NCI-H128 (cell line): ENCODE measurements around the gene LHFPL3.
"Not testable (repeated sequence)": the region's sequence is repeated elsewhere in the genome, so short reads cannot be mapped to it uniquely, and the experiment has no call there.

Experiments used
- DNase-seq: peaks from one replicate; lab custom pipeline; 2025; ENCODE audit not compliant: unreplicated experiment; lab: John Stamatoyannopoulos, UW

The LHFPL3 gene

DNA sequence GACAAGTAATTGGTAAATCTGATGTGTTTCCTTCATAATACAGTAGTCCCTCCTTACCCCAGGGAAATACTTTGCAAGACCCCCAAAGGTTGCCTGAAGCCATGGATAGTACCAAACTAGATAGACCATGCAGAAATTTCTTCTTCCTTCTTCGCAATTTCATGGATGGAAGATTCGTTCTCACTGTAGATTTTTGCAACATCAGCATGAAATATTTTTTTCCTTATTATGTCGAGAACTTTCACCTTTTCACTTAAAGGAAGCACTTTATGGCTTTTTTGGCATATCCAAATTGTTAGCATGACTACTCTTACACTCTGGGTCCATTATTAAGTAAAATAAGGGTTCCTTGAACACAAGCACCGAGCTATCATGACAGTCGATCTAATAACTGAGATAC lies 333.2 kb downstream of the LHFPL3 start:
- no peak for DNase-seq

DNA sequence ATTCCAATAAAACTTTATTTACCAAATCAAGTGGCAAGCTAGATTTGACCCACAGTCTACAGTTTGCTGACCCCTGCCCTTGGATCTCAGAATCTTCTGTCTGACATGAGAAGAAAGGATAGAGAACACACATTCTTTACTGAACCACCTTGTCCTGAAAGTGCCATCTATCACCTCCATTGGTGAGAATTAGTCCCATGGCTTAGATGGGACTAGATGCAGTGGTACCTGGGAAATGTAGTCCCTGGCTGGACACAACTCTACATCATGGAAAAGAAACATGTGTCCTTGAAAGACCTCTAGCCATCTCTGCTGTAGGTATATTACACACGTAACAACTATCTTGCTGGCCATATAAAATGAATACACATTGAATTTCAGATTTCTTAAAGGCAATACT lies 336.2 kb downstream of the LHFPL3 start:
- no peak for DNase-seq

GRCh38 chr7:104677587-104677986 lies 349.2 kb downstream of the LHFPL3 start:
- no peak for DNase-seq

DNA sequence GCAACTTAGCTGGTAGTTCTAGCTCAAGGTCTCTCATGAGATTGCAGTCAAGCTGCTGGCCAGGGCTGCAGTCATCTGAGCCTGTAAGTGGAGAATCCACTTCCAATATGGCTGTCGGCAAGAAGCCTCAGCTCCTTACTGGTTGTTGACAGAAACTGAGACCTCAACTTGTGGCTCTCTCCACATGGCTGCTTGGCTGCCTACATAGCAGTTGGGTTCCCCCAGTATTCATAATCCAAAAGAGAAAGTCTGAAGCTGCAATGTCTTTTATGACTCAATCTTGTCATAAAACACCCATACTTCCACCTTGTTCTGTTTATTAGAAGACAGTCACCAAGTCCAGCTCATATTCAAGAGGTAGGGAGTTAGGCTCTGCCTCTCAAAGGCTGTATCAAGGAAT lies 350.7 kb downstream of the LHFPL3 start:
- no peak for DNase-seq

- DNase-seq: no peak
Measured at GRCh38 chr7:104686286-104686685, 357.9 kb downstream of the LHFPL3 start.

- DNase-seq: no peak
Measured at GRCh38 chr7:104694710-104695109, 366.3 kb downstream of the LHFPL3 start.

- no peak for DNase-seq
Measured at GRCh38 chr7:104695563-104695962, 367.2 kb downstream of the LHFPL3 start.

- DNase-seq: no peak
Measured at GRCh38 chr7:104700336-104700735, 371.9 kb downstream of the LHFPL3 start.

GRCh38 chr7:104721027-104721426 lies 392.6 kb downstream of the LHFPL3 start:
- DNase-seq: not testable (repeated sequence)

DNA sequence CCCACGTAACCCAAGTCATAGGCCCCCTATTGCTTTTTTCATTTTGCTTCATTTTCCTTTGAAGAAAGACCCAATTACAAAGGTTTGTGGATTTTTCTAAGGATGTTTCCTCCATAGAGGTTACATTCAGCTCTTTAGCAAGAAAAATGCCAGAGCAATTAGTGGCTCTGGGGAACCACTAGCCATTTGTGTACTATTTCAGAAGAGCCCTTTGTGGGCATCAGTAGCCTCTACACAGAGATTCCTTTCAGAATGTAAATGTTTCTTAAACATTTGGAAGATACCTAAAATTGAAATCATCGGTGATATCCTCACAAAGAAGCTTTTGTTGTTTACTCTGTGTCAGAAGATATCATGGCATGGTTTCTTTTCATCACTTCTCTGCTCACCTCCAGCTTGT lies 394.6 kb downstream of the LHFPL3 start:
- DNase-seq: no peak

DNA sequence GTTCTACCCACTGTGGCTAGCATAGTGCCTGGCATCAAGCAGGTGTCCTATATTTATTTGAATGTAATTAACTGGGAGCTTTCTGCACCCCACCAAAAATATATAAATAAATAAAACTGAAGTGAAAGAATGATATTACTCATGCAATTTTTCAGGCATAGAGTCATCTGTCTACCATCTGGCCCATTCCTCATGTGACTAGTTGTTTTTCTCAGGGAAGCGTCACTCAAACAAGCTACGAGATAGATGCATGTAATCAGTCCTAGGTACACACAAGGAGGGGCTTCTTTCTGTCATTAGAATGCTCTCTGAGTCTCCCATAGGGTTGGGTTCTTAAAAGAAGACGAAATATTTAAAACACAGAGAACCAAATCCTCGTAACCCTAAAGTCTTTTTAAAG lies 430.1 kb downstream of the LHFPL3 start:
- DNase-seq: no peak

DNA sequence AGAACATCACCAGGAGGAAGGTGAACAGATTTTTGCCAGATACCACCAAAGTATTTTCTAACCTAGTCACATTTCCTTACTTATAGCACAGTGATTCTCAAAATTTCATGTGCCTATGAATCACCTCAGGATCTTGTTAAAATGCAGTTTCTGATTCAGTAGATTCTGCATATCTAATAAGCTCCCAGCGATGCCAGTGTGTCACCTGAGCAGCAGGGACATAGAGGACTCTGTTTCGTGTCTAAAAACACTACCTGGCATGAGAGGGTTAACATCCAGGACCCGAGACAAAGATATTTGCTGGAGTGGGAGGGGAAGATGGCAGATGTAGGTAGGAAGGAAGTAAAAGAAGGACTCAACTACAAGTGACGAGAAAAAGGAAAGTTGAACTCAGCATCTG lies 433.5 kb downstream of the LHFPL3 start:
- DNase-seq: no peak

DNA sequence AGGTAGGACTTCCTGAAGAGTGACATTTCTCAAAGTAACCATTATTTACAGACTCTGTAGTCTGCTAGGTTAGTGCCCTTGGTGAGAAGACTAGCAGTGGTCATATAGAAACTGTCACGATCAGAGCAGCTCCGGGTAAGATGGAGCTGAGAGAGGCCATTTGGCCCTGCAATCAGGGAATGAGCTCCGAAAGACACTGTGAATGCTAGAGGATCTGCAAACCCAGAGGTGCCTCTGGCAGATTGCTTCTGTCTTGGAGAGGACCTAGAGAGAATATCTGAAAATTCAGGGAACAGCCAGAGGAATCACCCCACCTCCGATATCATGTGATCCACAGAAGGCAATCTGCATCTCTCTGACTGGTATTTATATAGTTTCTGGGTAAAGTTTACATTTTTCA lies 438.7 kb downstream of the LHFPL3 start:
- DNase-seq: no peak

DNA sequence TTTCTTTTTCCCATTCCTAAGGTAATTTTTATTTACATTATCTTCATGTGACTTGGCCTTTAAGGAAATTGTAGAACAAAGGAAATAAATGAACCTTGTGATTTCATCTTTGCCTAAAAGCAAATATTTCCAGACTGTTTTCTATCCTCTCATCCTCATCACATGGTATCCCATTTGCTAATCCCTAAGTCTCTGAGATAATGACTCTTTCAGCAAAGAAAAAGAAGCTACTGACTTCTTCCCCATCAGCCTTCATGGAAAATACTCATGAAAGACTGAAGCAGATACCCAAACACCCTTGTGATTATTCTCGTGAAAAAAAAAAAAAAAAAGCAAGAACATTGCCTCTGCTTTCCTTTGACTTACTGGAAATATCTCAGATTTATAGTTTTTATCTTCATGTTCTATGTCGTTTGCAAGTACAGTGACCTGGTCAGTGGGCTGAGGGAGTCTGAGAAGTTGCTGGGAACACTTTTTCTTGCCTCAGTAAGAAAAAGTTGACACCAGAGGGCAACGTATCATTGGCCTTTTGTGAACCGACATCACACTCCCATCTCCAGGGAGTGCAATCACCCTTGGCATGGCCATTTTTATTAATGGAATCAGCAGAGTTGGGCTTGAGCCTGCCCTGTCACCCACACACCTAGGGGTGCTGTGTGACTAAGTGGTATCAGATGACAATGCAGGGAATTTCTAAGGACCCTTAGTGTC lies 439.6 kb downstream of the LHFPL3 start:
- no peak for DNase-seq

DNA sequence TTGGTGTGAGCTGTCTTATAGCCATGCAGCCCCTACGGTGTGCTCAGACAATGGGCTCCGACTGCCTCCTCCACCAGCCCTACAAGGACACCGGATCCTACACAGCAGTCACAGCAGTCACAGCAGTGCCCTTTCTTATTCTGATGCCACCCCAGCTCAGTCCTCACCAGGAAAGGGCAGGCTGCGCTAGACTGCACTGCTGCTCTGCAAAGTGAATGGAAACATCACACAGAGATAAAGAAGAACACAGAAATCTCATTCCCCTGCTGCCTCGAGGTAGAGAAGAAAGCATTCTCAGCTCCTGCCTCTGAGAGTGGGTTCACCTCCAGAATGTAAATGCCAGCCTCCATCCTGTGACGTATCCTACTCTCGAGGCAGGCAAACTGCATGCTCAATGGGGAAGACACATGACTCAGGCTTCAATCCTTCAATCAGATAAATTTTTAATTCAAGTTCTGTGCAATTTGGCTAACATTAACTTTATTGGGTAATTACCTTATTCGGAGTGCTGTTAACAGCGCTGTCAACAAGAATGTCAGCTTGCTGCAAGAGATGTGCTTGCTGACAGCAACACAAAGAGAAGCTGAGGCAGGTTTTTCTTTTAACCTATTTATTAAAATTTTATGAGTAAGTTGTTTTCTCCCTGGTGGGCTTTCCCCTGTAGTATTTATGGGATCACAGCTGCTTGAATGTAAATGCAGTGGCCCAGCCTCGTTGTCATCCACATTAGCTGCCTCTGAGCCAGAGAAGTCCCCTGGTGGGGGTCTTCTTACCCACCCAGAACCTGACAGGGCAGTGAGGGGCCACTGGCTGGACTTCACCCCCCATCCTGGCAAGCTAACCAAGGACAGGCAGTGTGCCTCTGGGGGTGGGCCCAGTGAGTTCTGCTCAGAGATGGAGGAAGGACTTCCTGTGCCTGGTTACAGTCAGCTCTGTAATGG lies 444.3 kb downstream of the LHFPL3 start:
- no peak for DNase-seq

DNA sequence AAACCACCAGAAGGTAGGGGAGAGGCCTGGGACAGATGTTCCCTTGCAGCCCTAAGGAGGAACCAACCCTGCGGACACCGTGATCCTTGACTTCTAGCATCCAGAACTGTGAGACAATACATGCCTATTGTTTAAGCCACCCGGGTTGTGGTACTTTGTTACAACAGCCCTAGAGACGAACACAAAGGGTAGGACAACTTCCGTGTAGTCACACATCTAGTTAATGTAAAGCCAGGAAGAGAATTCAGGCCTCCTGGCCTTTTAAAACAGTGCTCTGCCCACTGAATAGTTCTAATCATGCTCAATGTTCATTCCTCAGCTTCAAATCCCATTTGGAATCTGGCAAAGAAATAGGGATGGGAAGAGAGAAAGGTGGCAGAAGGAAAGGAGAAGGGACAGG lies 445.4 kb downstream of the LHFPL3 start:
- no peak for DNase-seq

DNA sequence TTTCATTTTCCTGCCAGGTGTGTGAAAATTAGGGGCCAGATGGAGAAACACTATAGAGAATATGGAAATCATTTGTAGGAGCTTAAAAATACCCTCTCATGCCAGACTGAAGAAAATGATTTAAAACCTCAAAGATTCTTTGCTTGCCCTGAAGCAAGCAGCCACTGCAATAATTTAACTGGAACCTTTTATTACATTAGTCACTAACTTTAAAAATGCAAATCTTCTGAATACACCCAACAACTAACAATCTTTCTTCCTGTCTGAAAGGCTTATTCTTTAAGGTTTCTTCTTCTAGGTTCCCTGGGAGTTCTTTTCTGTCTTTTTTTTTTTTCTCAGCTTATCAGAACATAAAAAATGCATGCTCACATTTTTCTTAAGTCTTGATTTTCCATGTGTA lies 447.1 kb downstream of the LHFPL3 start:
- DNase-seq: no peak

- no peak for DNase-seq
Measured at GRCh38 chr7:104777301-104777800, 448.9 kb downstream of the LHFPL3 start.

DNA sequence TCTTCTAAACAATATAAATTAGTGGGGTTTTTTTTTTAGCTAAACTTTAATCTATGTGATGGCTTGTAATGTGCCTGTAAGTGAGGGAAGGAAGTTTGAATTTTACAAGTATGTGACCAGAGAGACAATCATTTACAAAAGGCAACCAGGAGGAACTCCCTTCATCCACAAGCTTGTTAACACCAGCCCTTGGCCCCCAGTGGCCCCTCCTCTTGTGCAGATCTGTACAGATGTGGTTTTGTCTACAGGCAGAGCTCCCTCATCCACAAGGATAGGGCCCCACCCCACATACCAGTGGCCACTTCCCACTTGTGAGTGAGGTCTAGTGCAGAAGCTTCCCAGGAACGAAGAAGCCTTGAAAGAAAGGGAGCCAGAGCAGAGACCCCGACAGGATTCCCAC lies 451.5 kb downstream of the LHFPL3 start:
- DNase-seq: no peak

- DNase-seq: no peak
Measured at GRCh38 chr7:104784686-104785085, 456.3 kb downstream of the LHFPL3 start.

- no peak for DNase-seq
Measured at GRCh38 chr7:104789780-104790179, 461.4 kb downstream of the LHFPL3 start.

DNA sequence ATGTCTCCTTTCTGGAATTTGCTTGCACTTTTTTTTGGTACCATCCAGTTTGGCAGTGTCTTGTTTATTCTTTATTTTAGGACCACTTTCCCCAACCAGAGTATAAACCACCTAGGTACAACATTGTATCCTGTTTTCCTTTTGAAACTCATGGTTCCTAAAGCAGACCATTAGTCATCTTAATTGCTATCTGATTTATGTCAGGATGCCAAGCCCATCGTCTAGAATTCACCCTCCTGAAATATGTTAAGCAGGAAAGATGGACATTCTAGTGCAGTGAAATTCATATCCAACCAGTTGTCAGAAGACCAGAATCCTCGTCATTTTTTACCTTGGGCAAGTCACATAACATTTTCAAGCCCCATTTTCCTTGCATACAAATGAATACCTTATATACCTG lies 462.0 kb downstream of the LHFPL3 start:
- no peak for DNase-seq
